ENCODE measurements around the gene TRAF3IP1.
"Not testable (repeated sequence)": the region's sequence is repeated elsewhere in the genome, so short reads cannot be mapped to it uniquely, and the experiment has no call there.

TRAF3IP1 gene

DNA sequence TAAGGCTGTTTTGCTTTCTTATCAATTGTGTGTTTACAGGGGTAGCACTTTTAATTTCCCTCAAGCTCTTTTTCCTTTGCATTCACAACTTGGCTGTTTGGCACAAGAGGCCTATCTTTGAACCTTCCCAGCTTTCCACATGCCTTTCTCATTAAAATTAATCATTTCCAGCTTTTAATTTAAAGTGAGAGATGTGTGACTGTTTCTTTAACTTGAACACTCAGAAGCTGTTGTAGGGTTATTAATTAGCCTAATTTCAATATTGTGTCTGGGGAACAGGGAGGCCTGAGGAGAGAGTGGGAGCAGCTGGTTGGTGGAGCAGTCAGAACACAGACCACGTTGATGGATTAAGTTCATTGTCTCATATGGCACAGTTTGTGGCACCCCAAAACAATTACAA lies 111.1 kb downstream of the TRAF3IP1 start:
- no peak for DNase-seq

DNA sequence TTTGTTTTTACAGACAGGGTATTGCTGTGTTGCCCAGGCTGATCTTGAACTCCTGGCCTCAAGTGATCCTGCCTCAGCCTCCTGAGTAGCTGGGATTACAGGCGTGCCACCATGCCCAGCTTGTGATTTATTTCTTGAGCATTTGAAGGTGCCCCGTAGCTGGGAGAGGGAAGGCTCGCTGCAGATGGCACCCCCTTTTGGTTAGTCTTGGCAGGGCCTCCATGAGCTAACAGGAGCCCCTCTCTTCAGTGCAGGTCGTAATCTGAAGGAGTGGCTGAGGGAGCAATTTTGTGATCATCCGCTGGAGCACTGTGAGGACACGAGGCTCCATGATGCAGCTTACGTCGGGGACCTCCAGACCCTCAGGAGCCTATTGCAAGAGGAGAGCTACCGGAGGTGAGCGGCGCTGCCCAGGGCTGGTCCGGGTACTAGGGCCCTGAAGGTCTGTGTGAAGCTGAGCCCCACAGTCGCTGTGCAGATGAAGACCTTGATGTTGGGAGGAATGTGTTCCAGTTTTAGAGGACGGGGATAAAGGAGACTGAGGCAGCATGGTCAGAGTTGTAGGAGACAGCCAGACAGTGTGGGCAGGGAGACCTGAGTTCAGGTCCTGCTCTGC lies 113.1 kb downstream of the TRAF3IP1 start:
- no peak for DNase-seq

DNA sequence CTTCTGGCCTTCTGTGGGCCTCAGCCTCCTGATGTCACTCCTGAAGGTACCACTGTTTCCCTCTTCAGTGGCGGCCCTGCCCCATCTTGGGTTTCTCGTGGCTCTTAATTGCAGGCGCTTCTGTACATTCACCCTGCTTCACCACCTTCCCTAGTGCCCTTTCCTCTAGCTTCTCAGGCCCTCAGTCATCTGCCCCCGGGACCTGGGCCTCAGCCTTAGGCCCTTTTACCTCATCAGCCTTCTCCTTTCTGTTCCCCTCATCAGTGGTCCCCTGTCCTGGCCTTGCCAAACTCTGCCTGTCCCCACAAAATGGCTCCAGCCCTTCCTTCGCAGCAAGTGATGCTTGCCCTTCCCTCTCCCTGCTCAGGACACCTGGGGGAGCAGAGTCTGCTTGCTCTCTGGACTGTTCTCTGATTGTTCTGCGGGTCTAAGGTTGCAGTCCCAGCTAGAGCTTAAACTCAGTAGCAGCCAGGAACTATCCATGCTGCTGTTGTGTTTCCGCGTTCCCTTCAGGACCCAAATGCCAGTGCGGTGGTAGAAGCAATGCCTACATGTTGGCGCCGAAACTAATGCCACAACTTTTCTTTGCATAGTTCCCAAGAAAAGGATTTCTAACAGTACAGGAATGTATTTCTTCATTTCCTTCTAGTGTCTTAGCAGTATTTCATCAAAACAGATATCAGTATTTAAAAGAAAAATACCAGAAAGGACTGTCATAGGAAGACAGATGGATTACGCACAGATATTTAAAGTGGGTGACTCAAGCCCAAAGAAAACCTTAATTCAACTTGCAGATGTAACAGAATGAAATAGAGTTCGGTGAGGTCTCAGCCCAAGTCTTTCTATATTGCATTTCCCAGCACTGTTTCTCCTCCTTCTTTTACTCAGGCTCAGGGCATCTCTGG lies 113.9 kb downstream of the TRAF3IP1 start:
- DNase-seq: no peak

- DNase-seq: no peak
These were observed 114.8 kb downstream of the TRAF3IP1 start for GRCh38 chr2:238434846-238435751.

- no peak for DNase-seq
These were observed 115.4 kb downstream of the TRAF3IP1 start for GRCh38 chr2:238435752-238436096.

DNA sequence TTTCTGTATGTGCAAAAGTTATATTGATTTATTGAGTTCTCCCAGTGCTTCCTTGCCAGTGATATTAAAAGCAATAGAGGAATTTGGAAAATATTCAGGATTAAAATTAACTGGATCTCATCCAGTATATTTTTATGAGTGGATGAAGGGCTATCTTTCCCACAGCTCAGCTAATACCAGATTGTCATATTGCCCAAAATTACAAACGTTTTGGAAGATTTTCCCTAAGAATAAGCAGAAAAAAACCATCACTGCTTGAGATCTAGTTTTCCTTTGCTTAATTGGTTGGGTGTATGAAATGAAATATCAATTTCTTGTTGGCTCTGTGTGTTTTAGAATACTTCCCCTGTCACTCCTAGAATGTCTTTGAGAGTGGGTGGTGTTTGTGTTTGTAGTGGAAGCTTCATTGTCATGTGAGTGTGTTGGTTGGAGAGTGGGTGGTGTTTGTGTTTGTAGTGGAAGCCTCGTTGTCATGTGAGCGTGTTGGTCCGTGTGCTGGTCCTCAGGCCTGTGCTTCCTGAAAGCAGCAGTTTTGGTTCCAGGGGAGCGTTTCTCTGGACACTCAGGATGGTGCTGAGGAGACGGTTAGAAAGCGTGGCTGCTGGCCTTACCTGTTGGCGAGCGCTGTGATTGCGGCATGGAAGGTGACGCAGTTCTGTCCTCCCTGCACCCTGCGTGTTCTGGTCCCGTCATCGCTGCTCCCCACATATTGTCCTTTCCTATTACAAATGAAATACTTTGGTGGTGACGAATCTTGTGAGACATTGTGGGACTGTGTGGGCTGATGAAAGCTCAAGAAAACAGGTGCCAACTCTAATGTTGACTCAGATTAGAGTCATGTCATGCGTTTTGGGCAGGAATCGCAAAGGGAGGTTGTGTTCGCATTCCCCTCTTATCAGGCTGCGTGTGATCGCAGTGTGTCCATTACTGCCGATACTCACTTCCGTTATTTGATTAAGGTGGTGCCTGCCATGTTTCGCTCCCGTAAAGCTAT lies 118.8 kb downstream of the TRAF3IP1 start:
- DNase-seq: no peak

GRCh38 chr2:238439917-238440316 lies 119.6 kb downstream of the TRAF3IP1 start:
- DNase-seq: no peak

DNA sequence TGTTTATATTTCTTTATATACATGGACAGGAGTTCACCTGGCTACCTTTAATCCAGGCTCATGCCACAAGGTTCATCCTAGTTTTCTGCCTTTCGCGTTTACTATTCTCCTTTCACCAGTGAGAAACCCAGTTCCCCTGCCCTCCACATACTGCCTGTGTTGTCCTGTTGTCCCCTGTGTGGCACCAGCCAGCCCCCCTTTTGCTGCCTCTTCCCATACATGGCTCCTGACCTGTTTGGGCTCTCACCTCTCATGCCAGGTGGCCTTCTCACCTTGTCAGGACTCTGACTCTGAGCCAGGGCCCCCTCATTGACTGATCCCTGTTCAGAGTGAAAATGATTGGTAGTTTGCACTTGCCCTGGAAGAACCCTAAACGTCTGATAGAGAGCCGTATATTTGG lies 120.0 kb downstream of the TRAF3IP1 start:
- no peak for DNase-seq

- DNase-seq: no peak
These were observed 120.4 kb downstream of the TRAF3IP1 start for GRCh38 chr2:238440767-238441166.

GRCh38 chr2:238441262-238442114 lies 121.2 kb downstream of the TRAF3IP1 start:
- DNase-seq: no peak

GRCh38 chr2:238442257-238442656 lies 121.9 kb downstream of the TRAF3IP1 start:
- DNase-seq: not testable (repeated sequence)

DNA sequence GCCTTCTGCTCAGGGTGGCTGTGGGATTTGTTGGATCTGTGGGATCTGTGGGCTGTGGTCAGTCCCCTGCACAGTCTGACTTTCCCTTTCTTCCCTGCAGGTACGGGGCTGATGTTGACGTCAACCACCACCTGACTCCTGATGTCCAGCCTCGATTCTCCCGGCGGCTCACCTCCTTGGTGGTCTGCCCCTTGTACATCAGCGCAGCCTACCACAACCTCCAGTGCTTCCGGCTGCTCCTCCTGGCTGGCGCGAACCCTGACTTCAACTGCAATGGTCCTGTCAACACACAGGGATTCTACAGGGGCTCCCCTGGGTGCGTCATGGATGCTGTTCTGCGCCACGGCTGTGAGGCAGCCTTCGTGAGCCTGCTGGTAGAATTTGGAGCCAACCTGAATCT lies 123.9 kb downstream of the TRAF3IP1 start:
- DNase-seq: no peak

DNA sequence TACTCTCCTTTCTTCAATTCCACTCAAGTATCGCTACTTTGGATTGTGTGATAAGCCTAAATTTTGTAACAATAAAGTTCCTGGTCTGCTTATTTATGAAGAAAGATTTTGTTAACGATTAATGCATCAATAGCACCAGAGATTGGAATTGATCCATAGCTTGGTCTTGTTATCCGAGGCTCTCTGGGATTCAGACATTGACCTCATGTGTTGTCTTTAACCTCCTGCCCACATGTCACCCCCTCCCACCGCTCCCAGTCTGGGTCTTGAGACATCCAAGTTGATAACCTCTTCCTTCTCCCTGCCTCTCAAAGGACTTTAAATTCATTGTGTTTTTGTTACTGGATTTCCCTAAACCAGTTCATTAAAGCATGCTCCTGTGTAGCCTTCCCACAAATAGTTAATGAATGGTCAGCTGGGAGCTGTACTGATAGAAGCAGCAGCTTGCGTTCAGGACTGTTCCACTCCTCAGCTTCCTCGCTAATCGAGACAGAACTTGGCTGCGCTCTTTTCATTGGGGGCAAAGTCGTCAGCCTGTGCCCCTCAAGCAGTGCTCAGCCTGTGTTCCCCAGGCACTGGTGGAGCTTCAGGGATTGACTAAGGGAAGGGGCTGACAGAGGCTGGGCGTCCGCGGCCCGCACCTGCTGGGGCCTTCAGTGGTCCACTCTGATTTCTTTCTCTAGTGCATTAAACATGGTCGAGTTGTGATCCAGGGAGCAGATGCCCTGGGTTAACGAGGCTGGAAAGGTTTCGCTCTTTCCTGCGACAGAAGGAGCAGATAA lies 125.3 kb downstream of the TRAF3IP1 start:
- DNase-seq: peak; percentile 46

DNA sequence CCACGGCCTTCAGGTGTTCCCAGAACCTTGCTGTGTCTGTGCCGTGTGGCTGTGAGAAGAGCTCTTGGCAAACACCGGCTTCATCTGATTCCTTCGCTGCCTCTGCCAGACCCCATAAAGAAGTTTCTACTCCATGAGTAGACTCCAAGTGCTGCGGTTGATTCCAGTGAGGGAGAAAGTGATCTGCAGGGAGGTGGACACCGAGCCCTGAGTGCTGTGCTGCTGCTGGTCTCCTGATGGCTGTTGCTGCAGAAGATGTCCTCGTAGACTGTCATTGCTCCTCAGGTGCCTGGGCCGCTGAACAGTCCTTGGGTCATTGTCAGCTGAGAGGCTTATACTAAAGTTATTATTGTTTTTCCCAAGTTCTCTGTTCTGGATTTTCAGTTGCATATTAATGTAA lies 126.1 kb downstream of the TRAF3IP1 start:
- DNase-seq: no peak

GRCh38 chr2:238448031-238448955 lies 128.0 kb downstream of the TRAF3IP1 start:
- DNase-seq: no peak

GRCh38 chr2:238449241-238449640 lies 128.9 kb downstream of the TRAF3IP1 start:
- no peak for DNase-seq

DNA sequence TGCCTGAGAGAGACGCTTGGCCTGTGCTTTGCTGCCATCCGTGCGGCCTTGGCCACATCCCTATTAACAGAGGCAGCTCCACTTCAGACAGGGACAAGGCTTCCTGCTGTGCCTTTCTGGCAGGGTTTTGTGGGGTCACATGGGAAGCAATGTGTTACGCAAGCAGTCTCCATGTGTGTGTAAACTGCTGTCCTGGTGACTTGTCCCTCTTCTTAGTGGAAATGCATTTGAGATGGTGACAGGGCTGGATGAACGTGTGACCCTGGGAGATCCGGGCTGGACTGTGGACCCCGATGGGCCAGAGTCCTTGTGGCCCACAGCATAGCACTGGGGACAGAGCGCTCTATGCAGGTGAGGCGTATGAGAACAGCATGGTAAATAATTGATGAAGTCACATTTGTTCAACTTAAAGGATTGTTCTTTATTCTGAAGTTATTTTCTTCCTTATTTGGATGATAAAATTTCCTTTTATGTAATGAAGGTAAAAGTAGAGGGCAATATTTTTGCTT lies 129.6 kb downstream of the TRAF3IP1 start:
- DNase-seq: peak; percentile 42

- DNase-seq: no peak
These were observed 130.1 kb downstream of the TRAF3IP1 start for GRCh38 chr2:238450440-238450861.
